ENCODE measurements around the gene VAV2.

VAV2 gene

GRCh38 chr9:133927041-133927440, 65.1 kb downstream of the VAV2 start:
- no peak for TF ChIP-seq CTCF (IDR thresholded peaks at IDR 0.05)

- no peak for TF ChIP-seq CTCF (IDR thresholded peaks at IDR 0.05)
Measured at GRCh38 chr9:133926165-133926856, 65.8 kb downstream of the VAV2 start.

- no peak for TF ChIP-seq CTCF (IDR thresholded peaks at IDR 0.05)
Measured at GRCh38 chr9:133924453-133924852, 67.7 kb downstream of the VAV2 start.

GRCh38 chr9:133921866-133922265, 70.3 kb downstream of the VAV2 start:
- no peak for TF ChIP-seq CTCF (IDR thresholded peaks at IDR 0.05)

- no peak for TF ChIP-seq CTCF (IDR thresholded peaks at IDR 0.05)
Measured at GRCh38 chr9:133920471-133920870, 71.7 kb downstream of the VAV2 start.

GRCh38 chr9:133919253-133920115, 72.6 kb downstream of the VAV2 start:
- no peak for TF ChIP-seq CTCF (IDR thresholded peaks at IDR 0.05)

- TF ChIP-seq CTCF (IDR thresholded peaks at IDR 0.05) = no peak
Measured at GRCh38 chr9:133918111-133918813, 73.9 kb downstream of the VAV2 start.
